A673 (cell line): Measurements from ENCODE around the gene C4orf50.

ENCODE experiments used
- CTCF ChIP-seq: fragments of 300-800, 200-600 bp; sonication (generic); conservative IDR thresholded peaks from 2 replicates; pipeline ENCODE4 v1.5.1; 2017; ENCODE audit warnings: low read depth, mild to moderate bottlenecking, antibody characterized with exemption, low read length, moderate library complexity, mixed read lengths
- EZH2 ChIP-seq: fragments of 200-600 bp; sonication (generic); IDR thresholded peaks from 2 replicates; pipeline ENCODE4 v1.6.1; 2017; ENCODE audit warnings: borderline replicate concordance, low read depth, mild to moderate bottlenecking, mixed read lengths, antibody characterized with exemption, low read length; ENCODE audit not compliant: poor library complexity, severe bottlenecking

- TF ChIP-seq CTCF (no peak), EZH2 (no peak)
Observed at GRCh38 chr4:6049985-6050384, 31.8 kb upstream of the C4orf50 start.
